Adipocyte (in vitro differentiated cells): ENCODE measurements around the gene SHISA8.

Source experiments
- DNase-seq: peaks from one replicate; pipeline ENCODE4 v3.0.0-alpha.2; 2015; ENCODE audit warnings: low read depth
- H3K27me3 ChIP-seq: replicated peaks from 2 replicates; pipeline ENCODE4 v1.7.0; 2013; ENCODE audit warnings: mild to moderate bottlenecking, low read length, moderate library complexity; ENCODE audit not compliant: control insufficient read depth, insufficient read depth
- H3K36me3 ChIP-seq: 2 replicates; pipeline ENCODE4 v1.7.0; 2013; ENCODE audit warnings: low read length, mild to moderate bottlenecking, moderate library complexity; ENCODE audit not compliant: control insufficient read depth, insufficient read depth, severe bottlenecking
- H3K4me1 ChIP-seq: 2 replicates; pipeline ENCODE4 v1.7.0; 2013; ENCODE audit warnings: mild to moderate bottlenecking, low read length, moderate library complexity; ENCODE audit not compliant: control insufficient read depth, insufficient read depth
- H3K4me3 ChIP-seq: 2 replicates; pipeline ENCODE4 v1.7.0; 2013; ENCODE audit warnings: mild to moderate bottlenecking, low read length, moderate library complexity
- H3K9ac ChIP-seq: 2 replicates; pipeline ENCODE4 v1.7.0; 2013; ENCODE audit warnings: mild to moderate bottlenecking, low read length, moderate library complexity
- H3K9me3 ChIP-seq: 2 replicates; pipeline ENCODE4 v1.7.0; 2013; ENCODE audit warnings: mild to moderate bottlenecking, low read length, moderate library complexity; ENCODE audit not compliant: control insufficient read depth

SHISA8 gene

GRCh38 chr22:41931701-41932269, 16.9 kb upstream of the SHISA8 start:
- Histone ChIP-seq H3K9me3 (no peaks in the 10 kb centered on the region), H3K4me3 (no peak overlapping the region), H3K27me3 (no peaks in the 10 kb centered on the region), H3K36me3 (no peaks in the 10 kb centered on the region), H3K4me1 (no peaks in the 10 kb centered on the region), H3K9ac (no peak overlapping the region)
- DNase-seq = no peak

- no peak overlapping the region for H3K4me3 ChIP-seq
- H3K36me3 ChIP-seq = no peaks in the 10 kb centered on the region
- H3K9me3 ChIP-seq = no peaks in the 10 kb centered on the region
- peaks cover 9% of the 10 kb centered on the region for H3K27me3 ChIP-seq
- DNase-seq = no peak
- peaks cover 3% of the 10 kb centered on the region for H3K4me1 ChIP-seq
- no peak overlapping the region for H3K9ac ChIP-seq
These were observed 14.5 kb upstream of the SHISA8 start for GRCh38 chr22:41929418-41929810.

GRCh38 chr22:41928593-41929417, 13.9 kb upstream of the SHISA8 start:
- no peak for DNase-seq
- H3K27me3 ChIP-seq = peaks cover 9% of the 10 kb centered on the region
- H3K36me3 ChIP-seq = no peaks in the 10 kb centered on the region
- peaks cover 3% of the 10 kb centered on the region for H3K4me1 ChIP-seq
- no peak overlapping the region for H3K4me3 ChIP-seq
- H3K9me3 ChIP-seq = no peaks in the 10 kb centered on the region
- H3K9ac ChIP-seq = no peak overlapping the region

- peaks cover 9% of the 10 kb centered on the region for H3K27me3 ChIP-seq
These were observed 12.9 kb upstream of the SHISA8 start for GRCh38 chr22:41927813-41928212.

GRCh38 chr22:41925783-41926460, 11.0 kb upstream of the SHISA8 start:
- no peaks in the 10 kb centered on the region for H3K36me3 ChIP-seq
- peaks cover 3% of the 10 kb centered on the region for H3K4me1 ChIP-seq
- no peaks in the 10 kb centered on the region for H3K9me3 ChIP-seq
- peak; percentile 72 for DNase-seq
- no peak overlapping the region for H3K9ac ChIP-seq
- H3K4me3 ChIP-seq = no peak overlapping the region
- peaks cover 9% of the 10 kb centered on the region for H3K27me3 ChIP-seq

More at GRCh38 chr22:41927813-41928212, 12.9 kb upstream of the SHISA8 start:
- no peak overlapping the region for H3K9ac ChIP-seq
- no peak for DNase-seq
- no peaks in the 10 kb centered on the region for H3K36me3 ChIP-seq
- H3K4me3 ChIP-seq = no peak overlapping the region
- no peaks in the 10 kb centered on the region for H3K9me3 ChIP-seq
- H3K4me1 ChIP-seq = peaks cover 3% of the 10 kb centered on the region

- H3K4me3 ChIP-seq = no peak overlapping the region
These were observed 8.9 kb upstream of the SHISA8 start for GRCh38 chr22:41923595-41924276.

GRCh38 chr22:41922940-41923594, 8.2 kb upstream of the SHISA8 start:
- no peak for DNase-seq
- no peaks in the 10 kb centered on the region for H3K36me3 ChIP-seq
- H3K9ac ChIP-seq = no peak overlapping the region
- peaks cover 8% of the 10 kb centered on the region for H3K4me1 ChIP-seq
- no peak overlapping the region for H3K4me3 ChIP-seq
- peaks cover 10% of the 10 kb centered on the region for H3K27me3 ChIP-seq
- no peaks in the 10 kb centered on the region for H3K9me3 ChIP-seq

More at GRCh38 chr22:41923595-41924276, 8.9 kb upstream of the SHISA8 start:
- DNase-seq = no peak
- no peaks in the 10 kb centered on the region for H3K9me3 ChIP-seq
- no peaks in the 10 kb centered on the region for H3K36me3 ChIP-seq
- H3K9ac ChIP-seq = no peak overlapping the region
- peaks cover 9% of the 10 kb centered on the region for H3K27me3 ChIP-seq
- peaks cover 8% of the 10 kb centered on the region for H3K4me1 ChIP-seq

- Histone ChIP-seq H3K9ac (no peak overlapping the region), H3K36me3 (no peaks in the 10 kb centered on the region), H3K4me1 (peaks cover 8% of the 10 kb centered on the region), H3K27me3 (peaks cover 17% of the 10 kb centered on the region), H3K9me3 (no peaks in the 10 kb centered on the region), H3K4me3 (no peak overlapping the region)
- no peak for DNase-seq
These were observed 7.5 kb upstream of the SHISA8 start for GRCh38 chr22:41922328-41922727.

- DNase-seq = no peak
- Histone ChIP-seq H3K4me3 (no peak overlapping the region), H3K9me3 (no peaks in the 10 kb centered on the region), H3K9ac (no peak overlapping the region), H3K36me3 (no peaks in the 10 kb centered on the region), H3K27me3 (peaks cover 24% of the 10 kb centered on the region), H3K4me1 (peaks cover 5% of the 10 kb centered on the region)
These were observed 5.5 kb upstream of the SHISA8 start for GRCh38 chr22:41920271-41920976.
